IPS-15b (cell line): ENCODE measurements around the gene CAPN14.
A peak's percentile ranks its signal among the peaks of the same experiment; 100 is the strongest.

ENCODE experiments used
- H3K27me3 ChIP-seq: one replicate; pipeline ENCODE4 v1.6.1; 2013; ENCODE audit warnings: low read length; ENCODE audit not compliant: control insufficient read depth, insufficient read depth
- H3K36me3 ChIP-seq: one replicate; pipeline ENCODE4 v1.6.1; 2013; ENCODE audit warnings: low read length; ENCODE audit not compliant: control insufficient read depth, insufficient read depth
- H3K4me1 ChIP-seq: one replicate; pipeline ENCODE4 v1.6.1; 2013; ENCODE audit warnings: mild to moderate bottlenecking, low read length; ENCODE audit not compliant: control insufficient read depth, insufficient read depth
- H3K4me3 ChIP-seq: one replicate; pipeline ENCODE4 v1.5.1; 2013; ENCODE audit warnings: low read depth, low read length
- H3K9ac ChIP-seq: one replicate; pipeline ENCODE4 v1.6.1; 2013; ENCODE audit warnings: low read depth, mild to moderate bottlenecking, low read length
- H3K9me3 ChIP-seq: one replicate; pipeline ENCODE4 v1.6.1; 2013; ENCODE audit warnings: mild to moderate bottlenecking, low read length; ENCODE audit not compliant: control insufficient read depth, insufficient read depth

The CAPN14 gene

GRCh38 chr2:31239593-31240177 lies 22.4 kb upstream of the CAPN14 start:
- Histone ChIP-seq H3K9me3 (no peaks in the 10 kb centered on the region), H3K4me3 (no peak overlapping the region), H3K36me3 (peaks cover 4% of the 10 kb centered on the region), H3K4me1 (peaks cover 3% of the 10 kb centered on the region), H3K27me3 (peaks cover 8% of the 10 kb centered on the region), H3K9ac (no peak overlapping the region)

DNA sequence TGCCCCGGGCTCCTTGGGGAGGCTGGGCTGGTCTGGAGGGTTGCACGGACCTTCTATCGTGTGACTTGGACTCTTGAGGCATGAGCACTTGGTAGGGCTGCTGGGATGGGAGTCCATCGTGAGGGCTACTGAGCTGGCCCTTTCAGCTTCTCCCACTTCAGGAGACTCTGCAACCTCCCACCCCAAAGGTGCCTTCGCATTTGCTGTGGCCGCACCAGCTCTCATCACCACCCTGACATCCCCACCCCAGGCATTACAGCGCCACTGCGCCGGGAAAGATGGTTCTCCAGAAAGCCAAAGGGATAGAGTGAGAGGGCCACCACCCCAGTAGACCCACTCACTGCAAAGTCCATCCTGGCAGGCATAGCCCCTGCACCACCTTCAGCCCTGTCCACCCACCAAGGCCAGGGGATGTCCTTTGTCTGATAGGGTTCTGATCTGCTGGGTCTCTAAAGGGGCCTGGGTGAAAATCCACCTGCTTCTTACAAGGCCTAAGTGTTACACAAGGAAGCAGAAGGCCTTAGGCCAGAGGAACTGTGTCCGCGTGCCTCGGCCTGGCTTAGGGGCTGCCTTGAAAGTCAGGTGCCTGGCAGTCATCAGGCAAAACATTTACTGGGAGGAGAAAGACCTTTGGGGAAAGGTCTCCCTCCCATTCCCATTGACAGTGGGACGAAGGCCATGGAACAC lies 21.7 kb upstream of the CAPN14 start:
- Histone ChIP-seq H3K36me3 (no peaks in the 10 kb centered on the region), H3K9me3 (no peaks in the 10 kb centered on the region), H3K9ac (no peak overlapping the region), H3K27me3 (peaks cover 10% of the 10 kb centered on the region), H3K4me3 (no peak overlapping the region), H3K4me1 (peaks cover 4% of the 10 kb centered on the region)

DNA sequence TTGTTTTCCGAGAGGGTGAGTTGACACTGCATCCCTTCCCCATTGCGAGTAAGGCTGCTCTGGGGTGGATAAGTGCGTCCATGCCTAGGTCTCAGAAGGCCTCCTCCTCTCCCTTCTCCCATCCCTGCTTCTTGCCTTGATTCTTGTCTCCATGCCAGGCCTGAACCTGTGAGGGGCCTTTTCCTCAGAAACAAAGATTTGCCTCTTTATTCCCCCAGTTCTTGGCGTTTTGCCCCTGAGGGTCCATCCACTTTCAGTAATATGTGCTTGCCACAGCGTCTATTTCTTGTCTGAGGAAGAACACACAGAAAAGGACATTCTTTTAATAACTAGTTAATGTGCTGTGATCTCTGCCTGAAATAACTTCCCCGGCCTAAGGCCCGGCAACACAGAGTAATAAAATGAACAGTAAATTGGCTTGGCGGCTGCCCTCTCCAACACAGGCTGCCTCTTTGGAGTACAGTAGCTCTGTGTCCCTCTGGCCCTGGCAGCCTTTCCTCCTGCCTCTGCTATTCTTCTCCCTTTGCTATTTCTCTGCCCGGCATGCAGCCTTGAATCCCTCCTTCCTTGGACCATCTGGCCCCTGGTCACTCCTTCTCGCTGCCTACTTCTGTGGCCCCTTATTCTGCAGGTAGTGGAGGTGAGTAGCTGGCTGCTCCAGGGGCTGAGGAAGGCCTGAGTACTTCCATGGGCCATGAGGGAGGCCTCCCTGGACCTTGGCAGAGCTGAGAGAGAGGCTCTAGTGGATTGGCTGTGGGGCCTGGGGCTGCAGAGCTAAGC lies 21.0 kb upstream of the CAPN14 start:
- H3K36me3 ChIP-seq, result no peaks in the 10 kb centered on the region
- no peak overlapping the region for H3K4me3 ChIP-seq
- H3K27me3 ChIP-seq, result peaks cover 10% of the 10 kb centered on the region
- no peak overlapping the region for H3K9ac ChIP-seq
- no peaks in the 10 kb centered on the region for H3K9me3 ChIP-seq
- H3K4me1 ChIP-seq, result peaks cover 6% of the 10 kb centered on the region

DNA sequence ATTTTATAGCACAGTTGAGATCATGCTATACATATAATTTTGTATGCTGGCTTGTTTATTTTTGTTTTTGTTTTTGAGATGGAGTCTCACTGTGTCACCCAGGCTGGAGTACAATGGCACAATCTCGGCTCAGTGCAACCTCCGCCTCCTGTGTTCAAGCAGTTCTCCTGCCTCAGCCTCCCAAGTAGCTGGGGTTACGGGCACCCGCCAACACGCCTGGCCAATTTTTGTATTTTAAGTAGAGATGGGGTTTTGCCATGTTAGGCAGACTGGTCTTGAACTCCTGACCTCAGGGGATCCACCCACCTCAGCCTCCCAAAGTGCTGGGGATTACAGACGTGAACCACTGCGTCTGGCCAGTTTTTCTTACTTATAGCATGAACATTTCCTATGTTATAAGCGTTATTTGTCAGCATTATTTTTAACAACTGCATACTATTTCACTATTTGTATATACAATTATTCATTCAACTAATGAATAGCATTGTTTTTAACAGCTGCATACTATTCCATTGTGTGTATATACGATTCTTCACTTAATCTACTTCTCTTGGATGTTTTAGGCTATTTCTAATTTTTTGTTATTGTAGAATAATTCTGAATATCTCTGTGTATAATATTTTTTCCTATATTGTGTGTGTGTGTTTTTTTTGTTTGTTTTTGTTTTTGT lies 20.2 kb upstream of the CAPN14 start:
- H3K9ac ChIP-seq, result no peak overlapping the region
- no peak overlapping the region for H3K4me3 ChIP-seq
- H3K36me3 ChIP-seq, result no peaks in the 10 kb centered on the region
- peaks cover 10% of the 10 kb centered on the region for H3K27me3 ChIP-seq
- peaks cover 6% of the 10 kb centered on the region for H3K4me1 ChIP-seq
- no peaks in the 10 kb centered on the region for H3K9me3 ChIP-seq

DNA sequence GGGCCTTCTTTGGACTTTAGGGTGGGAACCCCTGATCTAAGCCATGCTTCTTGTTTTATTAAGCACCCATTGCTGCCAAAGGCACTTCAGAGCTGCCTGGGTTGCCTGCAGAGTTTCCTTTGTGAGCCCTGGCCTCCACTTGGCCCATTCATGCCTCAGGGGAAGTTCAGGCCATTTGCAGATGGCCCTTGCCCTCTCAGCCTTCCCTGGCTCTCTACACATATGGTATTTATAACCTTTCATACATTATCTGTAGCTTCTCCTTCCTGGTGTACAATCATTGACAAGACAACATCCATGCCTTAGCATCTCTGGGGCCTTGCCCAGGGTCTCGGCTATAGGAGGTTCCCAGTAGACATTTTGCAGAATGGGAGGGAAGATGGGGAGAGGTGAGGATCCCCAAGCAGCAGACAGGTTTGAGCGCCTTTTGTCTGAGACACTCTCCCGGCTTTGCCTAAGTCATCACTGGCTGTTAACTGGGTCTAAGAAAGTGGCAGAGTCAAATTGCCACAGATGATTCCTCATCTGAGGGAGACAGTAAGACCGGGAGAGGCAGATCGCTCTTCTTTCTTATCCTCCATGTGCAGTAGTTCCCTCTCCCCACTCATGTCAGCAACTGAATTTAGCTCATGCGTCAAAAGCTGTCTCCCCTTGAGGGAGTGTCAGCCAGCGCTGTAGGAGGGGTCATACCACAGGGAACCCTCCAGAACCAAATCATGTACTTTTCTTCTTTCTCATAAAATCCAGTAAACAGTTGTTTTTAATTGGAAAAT lies 19.3 kb upstream of the CAPN14 start:
- H3K27me3 ChIP-seq, result peaks cover 10% of the 10 kb centered on the region

GRCh38 chr2:31235504-31235902 lies 18.2 kb upstream of the CAPN14 start:
- Histone ChIP-seq H3K9ac (no peak overlapping the region), H3K4me3 (no peak overlapping the region)

More for the DNA sequence above, 19.3 kb upstream of the CAPN14 start:
- H3K9me3 ChIP-seq, result no peaks in the 10 kb centered on the region
- no peak overlapping the region for H3K4me3 ChIP-seq
- H3K9ac ChIP-seq, result no peak overlapping the region
- H3K4me1 ChIP-seq, result peaks cover 6% of the 10 kb centered on the region
- no peaks in the 10 kb centered on the region for H3K36me3 ChIP-seq

GRCh38 chr2:31234683-31235503 lies 17.6 kb upstream of the CAPN14 start:
- H3K9ac ChIP-seq, result peak overlapping the region; percentile 65

More at GRCh38 chr2:31235504-31235902, 18.2 kb upstream of the CAPN14 start:
- no peaks in the 10 kb centered on the region for H3K36me3 ChIP-seq
- peaks cover 6% of the 10 kb centered on the region for H3K4me1 ChIP-seq
- H3K27me3 ChIP-seq, result peaks cover 10% of the 10 kb centered on the region
- no peaks in the 10 kb centered on the region for H3K9me3 ChIP-seq

GRCh38 chr2:31233741-31234682 lies 16.7 kb upstream of the CAPN14 start, which contains the start of gene EHD3:
Gene EHD3 (plus strand): TSS chr2:31234152. CDS start chr2:31234622, 470 bp downstream.
- H3K9me3 ChIP-seq, result no peaks in the 10 kb centered on the region
- H3K9ac ChIP-seq, result peak within 1 kb of the TSS; percentile 65
- no peaks in the 10 kb centered on the region for H3K36me3 ChIP-seq
- H3K4me3 ChIP-seq, result peak within 1 kb of the TSS; percentile 84
- peaks cover 10% of the 10 kb centered on the region for H3K27me3 ChIP-seq
- peaks cover 6% of the 10 kb centered on the region for H3K4me1 ChIP-seq

More at GRCh38 chr2:31234683-31235503, 17.6 kb upstream of the CAPN14 start:
- peaks cover 6% of the 10 kb centered on the region for H3K4me1 ChIP-seq
- H3K36me3 ChIP-seq, result no peaks in the 10 kb centered on the region
- peaks cover 10% of the 10 kb centered on the region for H3K27me3 ChIP-seq
- H3K4me3 ChIP-seq, result peak overlapping the region; percentile 84
- H3K9me3 ChIP-seq, result no peaks in the 10 kb centered on the region

DNA sequence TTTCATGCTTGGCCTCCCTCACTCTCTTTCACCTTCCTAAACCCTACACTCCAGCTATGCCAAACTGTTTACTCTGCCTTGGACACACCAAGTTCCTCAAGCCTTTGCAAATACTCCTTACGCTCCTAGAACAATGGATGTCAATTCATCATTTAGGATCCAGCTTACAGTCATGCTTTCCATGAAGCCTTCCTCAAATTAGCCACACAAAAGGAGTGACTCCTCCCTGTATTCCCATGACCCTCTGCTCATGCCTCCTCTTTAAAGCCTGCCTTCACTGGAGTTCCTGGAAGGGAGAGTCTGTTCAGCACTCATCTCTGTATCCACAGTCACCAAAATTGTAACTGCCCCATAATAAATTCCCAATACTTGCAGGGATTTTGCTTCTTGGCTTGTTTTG lies 15.9 kb upstream of the CAPN14 start:
- peaks cover 10% of the 10 kb centered on the region for H3K27me3 ChIP-seq
- peaks cover 6% of the 10 kb centered on the region for H3K4me1 ChIP-seq
- no peak overlapping the region for H3K4me3 ChIP-seq
- no peak overlapping the region for H3K9ac ChIP-seq
- H3K9me3 ChIP-seq, result no peaks in the 10 kb centered on the region
- no peaks in the 10 kb centered on the region for H3K36me3 ChIP-seq

- no peak overlapping the region for H3K4me3 ChIP-seq
- no peak overlapping the region for H3K9ac ChIP-seq
- peaks cover 6% of the 10 kb centered on the region for H3K4me1 ChIP-seq
- no peaks in the 10 kb centered on the region for H3K36me3 ChIP-seq
- H3K27me3 ChIP-seq, result peaks cover 10% of the 10 kb centered on the region
- H3K9me3 ChIP-seq, result no peaks in the 10 kb centered on the region
Measured at GRCh38 chr2:31232586-31232985, 15.3 kb upstream of the CAPN14 start.
